Measurements from ENCODE around the gene CCR7. TPM values are rescaled to one million over a fixed set of nuclear protein-coding genes. Genes with fewer than 3 reads are reported as not detected.

Gene CCR7
- total and polyA plus RNA-seq, 2 donors from 2014 or later: 0.17 to 7.1 TPM

- Histone ChIP-seq H3K4me1 (ENCODE audit: control insufficient read depth in 2 of 3, insufficient read depth in 2 of 3, low read depth in 1 of 3, low read length in 3 of 3) (no peaks in the 10 kb centered on the region), H3K36me3 (ENCODE audit: control insufficient read depth in 2 of 3, insufficient read depth in 3 of 3, low read length in 3 of 3) (no peaks in the 10 kb centered on the region), H3K9me3 (ENCODE audit: control insufficient read depth in 2 of 3, insufficient read depth in 1 of 3, low read length in 3 of 3) (no peaks in the 10 kb centered on the region), H3K4me3 (ENCODE audit: low read length in 3 of 3) (no peak overlapping the region), H3K27ac (ENCODE audit: low read depth in 2 of 2, low read length in 2 of 2) (no peak overlapping the region), H3K27me3 (ENCODE audit: control insufficient read depth, insufficient read depth, low read length) (no peaks in the 10 kb centered on the region), H3K9ac (ENCODE audit: low read length in 3 of 3) (no peak overlapping the region)
- no peak for FAIRE-seq
- DNase-seq: no peak
- TF ChIP-seq CTCF (IDR thresholded peaks at IDR 0.05; ENCODE audit: borderline replicate concordance, extremely low read depth, insufficient read depth): no peak
- intact Hi-C loops (cut with DNase I): no loop called here
Observed at GRCh38 chr17:40600486-40601046, 35.3 kb upstream of the CCR7 start.

- no peak for TF ChIP-seq CTCF (IDR thresholded peaks at IDR 0.05; ENCODE audit: borderline replicate concordance, extremely low read depth, insufficient read depth)
- H3K4me1 ChIP-seq (ENCODE audit: control insufficient read depth in 2 of 3, insufficient read depth in 2 of 3, low read depth in 1 of 3, low read length in 3 of 3): no peaks in the 10 kb centered on the region
- H3K9me3 ChIP-seq (ENCODE audit: control insufficient read depth in 2 of 3, insufficient read depth in 1 of 3, low read length in 3 of 3): no peaks in the 10 kb centered on the region
- intact Hi-C loops (cut with DNase I): no loop called here
- peak overlapping the region; percentile 43 to 82 for H3K27ac ChIP-seq (ENCODE audit: low read depth in 2 of 2, low read length in 2 of 2)
- no peak for FAIRE-seq
- H3K27me3 ChIP-seq (ENCODE audit: control insufficient read depth, insufficient read depth, low read length): no peaks in the 10 kb centered on the region
- no peak overlapping the region for H3K4me3 ChIP-seq (ENCODE audit: low read length in 3 of 3)
- H3K36me3 ChIP-seq (ENCODE audit: control insufficient read depth in 2 of 3, insufficient read depth in 3 of 3, low read length in 3 of 3): no peaks in the 10 kb centered on the region
- H3K9ac ChIP-seq (ENCODE audit: low read length in 3 of 3): no peak overlapping the region
- no peak for DNase-seq
Observed at GRCh38 chr17:40599468-40599763, 34.1 kb upstream of the CCR7 start.

DNA sequence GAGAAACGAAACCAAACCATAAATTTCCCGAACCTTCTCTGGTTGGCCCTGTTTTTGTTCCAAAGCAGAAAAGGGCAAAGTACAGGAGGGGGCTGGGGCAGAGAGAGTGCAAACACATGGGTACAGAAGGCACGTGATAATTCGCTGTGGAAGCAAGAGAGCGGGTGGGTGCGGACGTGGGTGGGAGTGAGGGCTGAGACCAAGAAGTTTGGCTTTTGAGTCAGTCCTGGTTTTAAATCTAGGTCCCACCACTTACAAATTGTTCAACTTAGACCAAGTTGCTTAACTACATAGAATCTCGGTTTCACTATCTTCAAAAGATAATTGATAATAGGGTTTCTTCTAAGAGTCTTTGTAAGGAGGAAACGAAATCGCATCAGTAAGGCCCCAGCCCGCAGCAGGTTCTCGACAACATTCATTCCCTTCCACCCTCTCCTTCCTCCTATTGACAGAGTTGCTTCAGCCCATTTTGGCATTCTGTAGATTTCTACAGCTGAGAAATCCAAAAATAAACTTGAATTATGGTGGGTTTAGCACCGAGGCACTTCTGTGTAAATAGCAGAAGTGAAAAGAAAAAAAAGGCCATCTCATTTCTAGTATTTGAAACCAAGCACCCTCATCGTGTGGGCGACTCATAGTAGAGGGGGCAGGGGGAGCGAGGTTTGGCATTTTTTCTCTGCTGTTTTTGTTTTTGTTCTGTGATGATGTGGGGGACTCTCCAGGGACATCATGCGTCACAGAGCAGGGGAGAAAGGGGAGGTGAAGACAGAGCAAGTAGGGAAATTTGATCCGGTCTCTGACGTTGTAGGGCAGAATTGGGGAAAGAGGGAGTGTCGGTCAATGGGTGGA lies 33.6 kb upstream of the CCR7 start:
- no peak for FAIRE-seq
- Histone ChIP-seq H3K9ac (ENCODE audit: low read length in 3 of 3) (no peak overlapping the region), H3K9me3 (ENCODE audit: control insufficient read depth in 2 of 3, insufficient read depth in 1 of 3, low read length in 3 of 3) (no peaks in the 10 kb centered on the region), H3K36me3 (ENCODE audit: control insufficient read depth in 2 of 3, insufficient read depth in 3 of 3, low read length in 3 of 3) (no peaks in the 10 kb centered on the region), H3K27me3 (ENCODE audit: control insufficient read depth, insufficient read depth, low read length) (no peaks in the 10 kb centered on the region), H3K27ac (ENCODE audit: low read depth in 2 of 2, low read length in 2 of 2) (peak overlapping the region; percentile 26 to 59), H3K4me3 (ENCODE audit: low read length in 3 of 3) (peak overlapping the region in 1 of 3 donors; percentile 20), H3K4me1 (ENCODE audit: control insufficient read depth in 2 of 3, insufficient read depth in 2 of 3, low read depth in 1 of 3, low read length in 3 of 3) (no peaks in the 10 kb centered on the region)
- TF ChIP-seq CTCF (IDR thresholded peaks at IDR 0.05; ENCODE audit: borderline replicate concordance, extremely low read depth, insufficient read depth): no peak
- intact Hi-C loops (cut with DNase I): no loop called here
- DNase-seq: peak; percentile 63 to 92 (median 82)
